IgD-negative memory B cell (primary cell): ENCODE data around the gene APP. TPM values are rescaled to one million over a fixed set of nuclear protein-coding genes. Genes with fewer than 3 reads are reported as not detected.
"Not testable (repeated sequence)": the region's sequence is repeated elsewhere in the genome, so short reads cannot be mapped to it uniquely, and the experiment has no call there.

Experiments used
- H3K27ac Mint-ChIP-seq, 3 donors: one replicate each; pipeline ENCODE4 v1.8.0; 2020 to 2022; ENCODE audit warnings: mild to moderate bottlenecking in 3 of 3, mixed read lengths in 3 of 3, moderate library complexity in 1 of 3
- H3K27me3 Mint-ChIP-seq: one replicate; pipeline ENCODE4 v1.8.0; 2021; ENCODE audit warnings: mixed read lengths
- H3K36me3 Mint-ChIP-seq: one replicate; pipeline ENCODE4 v1.8.0; 2020; ENCODE audit warnings: mild to moderate bottlenecking, mixed read lengths
- H3K4me1 Mint-ChIP-seq, 3 donors: one replicate each; pipeline ENCODE4 v1.8.0; 2020 to 2022; ENCODE audit warnings: mixed read lengths in 3 of 3, mild to moderate bottlenecking in 1 of 3
- H3K4me3 Mint-ChIP-seq, 4 donors: one replicate each; pipeline ENCODE4 v1.8.0; 2020 to 2022; ENCODE audit warnings: mild to moderate bottlenecking in 4 of 4, mixed read lengths in 4 of 4, moderate library complexity in 3 of 4
- H3K9me3 Mint-ChIP-seq, 3 donors: one replicate each; pipeline ENCODE4 v1.8.0; 2020 to 2021; ENCODE audit warnings: mixed read lengths in 3 of 3, mild to moderate bottlenecking in 1 of 3
- polyA plus RNA-seq: library from polyadenylated mRNA; unstranded; fragments of 300-500 nt; fragmentation: Illumina TruSeq; gene quantifications from one replicate; pipeline ENCODE4 v1.2.3, GENCODE V29; 2021

The APP gene
- polyA plus RNA-seq, 1 donor from 2014 or later = 12.5 TPM

DNA sequence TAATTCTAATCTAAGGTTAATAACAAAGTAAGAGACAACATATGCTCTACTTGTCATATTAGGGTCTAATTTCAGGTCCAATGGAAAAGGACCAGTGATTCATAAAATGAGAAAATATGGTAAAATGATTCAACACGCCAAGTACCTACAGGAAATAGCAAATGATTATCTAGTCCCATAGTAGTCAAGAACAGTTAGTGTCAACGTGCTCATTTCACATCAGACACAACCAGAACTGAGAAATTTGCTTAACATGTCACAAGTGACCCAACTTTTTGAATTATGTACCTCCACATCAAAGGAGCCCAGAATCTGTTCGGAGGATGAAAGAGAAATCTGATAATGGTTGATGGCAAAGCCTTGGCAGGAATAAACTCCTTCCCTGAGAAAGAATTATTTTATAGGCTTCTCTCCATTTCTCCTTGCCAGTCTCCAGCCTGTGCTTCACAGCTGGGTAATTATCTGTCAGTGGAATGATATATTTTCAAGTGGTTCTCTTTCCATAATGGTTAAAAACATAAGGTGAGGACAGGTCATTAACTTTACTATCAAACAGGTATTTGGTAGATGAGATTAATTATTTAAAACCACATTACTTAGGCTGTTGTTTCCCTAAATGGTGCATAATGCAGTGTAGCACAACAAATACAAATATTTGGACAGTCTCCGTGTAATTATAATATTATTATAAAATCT, 83.2 kb downstream of the APP start:
- Mint-ChIP-seq H3K27me3 (no peaks in the 10 kb centered on the region), H3K27ac (no peak overlapping the region), H3K36me3 (peaks cover 6% of the 10 kb centered on the region), H3K4me1 (peaks cover 4 to 10% (median 5%) of the 10 kb centered on the region in 3 donors), H3K9me3 (peaks cover 0 to 2% (median 0%) of the 10 kb centered on the region in 3 donors), H3K4me3 (no peak overlapping the region)

DNA sequence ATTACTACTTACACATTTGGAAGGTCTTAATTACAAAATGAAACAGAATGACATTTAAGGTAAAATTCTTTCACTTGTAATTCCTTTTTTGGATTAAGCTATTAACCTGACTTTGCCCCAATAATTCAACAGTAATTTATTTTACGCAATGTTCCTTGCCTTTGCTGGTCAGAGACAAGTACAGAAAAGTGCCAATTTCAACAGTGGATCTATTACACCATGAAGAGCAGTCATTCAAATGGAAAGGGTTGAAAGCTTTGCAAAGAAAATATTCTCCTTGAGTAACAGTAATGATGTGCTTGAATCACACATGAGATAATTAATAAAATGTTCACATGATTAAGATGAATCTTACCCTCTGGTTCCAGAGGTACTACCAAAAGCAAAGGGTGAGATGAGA, 84.7 kb downstream of the APP start:
- H3K9me3 Mint-ChIP-seq = peaks cover 0 to 2% (median 0%) of the 10 kb centered on the region in 3 donors
- H3K4me3 Mint-ChIP-seq = no peak overlapping the region
- peaks cover 4 to 9% (median 5%) of the 10 kb centered on the region in 3 donors for H3K4me1 Mint-ChIP-seq
- H3K27ac Mint-ChIP-seq = no peak overlapping the region
- peaks cover 6% of the 10 kb centered on the region for H3K36me3 Mint-ChIP-seq
- no peaks in the 10 kb centered on the region for H3K27me3 Mint-ChIP-seq

DNA sequence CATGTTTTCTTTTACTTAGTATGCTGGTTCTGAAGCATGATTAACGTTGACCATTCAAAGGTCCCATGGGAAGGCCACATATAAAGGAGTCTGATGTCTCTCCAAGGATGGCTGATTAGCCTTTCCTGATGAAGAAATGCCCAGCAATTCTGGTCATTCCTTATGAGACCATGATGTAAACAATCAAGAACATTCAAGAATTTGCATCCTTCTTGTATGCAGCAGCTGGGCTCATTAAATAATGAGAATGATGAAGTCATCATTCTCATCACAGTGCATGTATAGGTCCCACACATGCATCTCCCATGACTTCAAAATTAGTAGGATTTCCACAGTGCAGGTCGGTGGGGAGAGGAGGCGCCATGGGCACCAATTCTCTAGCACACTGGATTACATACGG, 85.4 kb downstream of the APP start:
- Mint-ChIP-seq H3K27me3 (no peaks in the 10 kb centered on the region), H3K4me1 (peaks cover 4 to 9% (median 5%) of the 10 kb centered on the region in 3 donors), H3K4me3 (no peak overlapping the region), H3K9me3 (peaks cover 0 to 2% (median 0%) of the 10 kb centered on the region in 3 donors), H3K27ac (no peak overlapping the region), H3K36me3 (peaks cover 4% of the 10 kb centered on the region)

DNA sequence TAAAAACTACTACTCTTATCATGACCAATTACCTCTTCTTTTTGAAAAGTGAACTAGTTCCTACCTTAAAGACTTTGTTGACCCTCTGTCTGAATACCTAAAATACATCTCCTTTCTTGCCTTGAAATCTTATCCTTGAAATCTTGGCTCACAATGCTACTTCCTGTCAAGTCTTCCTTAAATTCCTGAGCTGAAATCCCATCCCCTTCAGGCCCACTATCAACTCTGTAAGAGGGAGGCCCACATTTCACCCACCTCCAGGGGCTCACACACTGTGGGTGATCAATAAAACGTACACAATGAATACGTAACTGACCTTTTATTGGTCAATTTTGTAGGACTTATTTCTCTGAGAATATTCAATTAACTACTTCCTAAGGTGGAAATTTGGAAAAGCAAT, 88.0 kb downstream of the APP start:
- Mint-ChIP-seq H3K4me3 (no peak overlapping the region), H3K27ac (no peak overlapping the region), H3K4me1 (peaks cover 4 to 9% (median 5%) of the 10 kb centered on the region in 3 donors), H3K36me3 (peaks cover 1% of the 10 kb centered on the region), H3K27me3 (no peaks in the 10 kb centered on the region), H3K9me3 (peaks cover 0 to 2% (median 0%) of the 10 kb centered on the region in 3 donors)

DNA sequence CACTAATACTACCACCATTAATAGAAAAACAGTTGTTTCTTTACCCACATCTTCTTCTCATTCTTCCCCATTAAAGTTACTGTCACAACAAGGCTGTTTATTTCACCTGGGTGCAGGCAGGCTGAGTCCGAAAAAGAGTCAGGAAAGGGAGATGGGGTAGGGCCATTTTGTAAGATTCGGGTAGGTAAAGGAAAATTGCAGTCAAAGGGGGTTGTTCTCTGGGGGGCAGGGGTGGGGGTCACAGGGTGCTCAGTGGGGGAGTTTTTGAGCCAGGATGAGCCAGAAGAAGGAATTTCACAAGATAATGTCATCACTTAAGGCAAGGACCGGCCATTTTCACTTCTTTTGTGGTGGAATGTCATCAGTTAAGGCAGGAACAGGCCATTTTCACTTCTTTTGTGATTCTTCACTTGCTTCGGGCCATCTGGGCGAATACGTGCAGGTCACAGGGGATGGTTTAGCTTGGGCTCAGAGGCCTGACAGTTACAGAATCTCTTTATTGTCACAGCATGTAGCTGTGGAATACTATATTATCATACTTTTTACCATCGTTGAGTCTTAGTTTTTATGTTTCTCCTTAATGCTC, 89.3 kb downstream of the APP start:
- not testable (repeated sequence) for H3K4me3 Mint-ChIP-seq, H3K27me3 Mint-ChIP-seq, H3K27ac Mint-ChIP-seq, H3K9me3 Mint-ChIP-seq, H3K4me1 Mint-ChIP-seq, H3K36me3 Mint-ChIP-seq

DNA sequence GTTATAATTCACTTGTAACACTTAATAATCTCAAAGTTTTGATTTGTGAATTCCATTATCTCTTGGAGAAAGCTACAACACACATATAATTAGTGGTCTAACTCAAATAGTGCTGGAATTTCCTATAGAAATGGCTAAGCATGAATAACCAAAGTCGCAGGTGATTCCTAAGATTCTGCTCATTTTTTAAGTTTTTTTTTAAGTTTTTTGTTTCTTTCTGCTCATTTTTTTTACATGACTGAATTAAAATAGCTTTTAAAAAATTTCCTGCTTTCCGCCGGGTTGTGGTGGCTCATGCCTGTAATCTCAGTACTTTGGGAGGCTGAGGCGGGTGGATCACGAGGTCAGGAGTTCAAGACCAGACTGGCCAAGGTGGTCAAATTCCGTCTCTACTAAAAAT, 90.4 kb downstream of the APP start:
- no peak overlapping the region for H3K4me3 Mint-ChIP-seq
- no peaks in the 10 kb centered on the region for H3K27me3 Mint-ChIP-seq

DNA sequence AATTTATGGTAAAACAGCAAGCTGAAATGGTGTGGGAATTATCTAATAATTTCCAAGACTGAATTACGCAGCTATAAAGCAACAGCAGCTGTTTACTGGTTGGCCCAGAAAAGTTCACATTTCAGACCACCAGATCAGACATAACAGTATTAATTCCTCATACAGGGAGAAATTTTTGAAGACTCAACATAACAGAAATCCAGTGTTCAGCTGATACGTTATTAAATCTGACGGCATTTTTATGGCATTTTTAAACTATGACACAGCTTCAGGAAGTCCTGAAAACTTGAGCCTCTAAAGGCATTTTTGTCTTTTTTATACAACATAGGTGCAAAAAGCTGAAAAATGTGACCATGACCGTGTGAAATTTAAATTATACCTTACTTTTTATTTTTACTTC, 91.2 kb downstream of the APP start:
- Mint-ChIP-seq H3K27ac (no peak overlapping the region), H3K4me3 (no peak overlapping the region), H3K27me3 (no peaks in the 10 kb centered on the region), H3K36me3 (no peaks in the 10 kb centered on the region), H3K4me1 (peaks cover 3 to 8% (median 4%) of the 10 kb centered on the region in 3 donors), H3K9me3 (no peaks in the 10 kb centered on the region)

More for the DNA sequence above, 90.4 kb downstream of the APP start:
- H3K27ac Mint-ChIP-seq = no peak overlapping the region
- no peaks in the 10 kb centered on the region for H3K9me3 Mint-ChIP-seq
- no peaks in the 10 kb centered on the region for H3K36me3 Mint-ChIP-seq
- H3K4me1 Mint-ChIP-seq = peaks cover 3 to 8% (median 4%) of the 10 kb centered on the region in 3 donors

DNA sequence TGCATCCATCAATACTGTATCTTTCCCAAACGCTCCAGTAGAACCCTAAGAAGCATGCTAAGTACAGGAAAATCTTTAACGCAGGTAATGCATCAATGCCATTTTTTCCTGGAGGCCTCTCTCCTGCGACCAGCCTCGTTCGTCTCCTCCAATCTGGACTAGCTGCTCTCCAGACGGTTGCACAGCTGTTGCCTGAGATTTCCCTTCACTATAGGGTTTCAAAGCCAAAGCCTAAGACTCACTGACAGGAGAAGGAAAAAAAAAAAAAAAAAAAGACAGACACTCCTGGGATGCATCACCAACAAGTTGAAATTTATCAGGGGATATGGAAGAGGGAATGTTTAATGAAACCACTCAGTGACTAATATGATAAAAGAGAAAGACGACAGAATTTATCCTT, 93.0 kb downstream of the APP start:
- Mint-ChIP-seq H3K4me3 (no peak overlapping the region), H3K4me1 (no peaks in the 10 kb centered on the region), H3K27ac (peak overlapping the region in 2 of 3 donors; percentile 69 to 92)

DNA sequence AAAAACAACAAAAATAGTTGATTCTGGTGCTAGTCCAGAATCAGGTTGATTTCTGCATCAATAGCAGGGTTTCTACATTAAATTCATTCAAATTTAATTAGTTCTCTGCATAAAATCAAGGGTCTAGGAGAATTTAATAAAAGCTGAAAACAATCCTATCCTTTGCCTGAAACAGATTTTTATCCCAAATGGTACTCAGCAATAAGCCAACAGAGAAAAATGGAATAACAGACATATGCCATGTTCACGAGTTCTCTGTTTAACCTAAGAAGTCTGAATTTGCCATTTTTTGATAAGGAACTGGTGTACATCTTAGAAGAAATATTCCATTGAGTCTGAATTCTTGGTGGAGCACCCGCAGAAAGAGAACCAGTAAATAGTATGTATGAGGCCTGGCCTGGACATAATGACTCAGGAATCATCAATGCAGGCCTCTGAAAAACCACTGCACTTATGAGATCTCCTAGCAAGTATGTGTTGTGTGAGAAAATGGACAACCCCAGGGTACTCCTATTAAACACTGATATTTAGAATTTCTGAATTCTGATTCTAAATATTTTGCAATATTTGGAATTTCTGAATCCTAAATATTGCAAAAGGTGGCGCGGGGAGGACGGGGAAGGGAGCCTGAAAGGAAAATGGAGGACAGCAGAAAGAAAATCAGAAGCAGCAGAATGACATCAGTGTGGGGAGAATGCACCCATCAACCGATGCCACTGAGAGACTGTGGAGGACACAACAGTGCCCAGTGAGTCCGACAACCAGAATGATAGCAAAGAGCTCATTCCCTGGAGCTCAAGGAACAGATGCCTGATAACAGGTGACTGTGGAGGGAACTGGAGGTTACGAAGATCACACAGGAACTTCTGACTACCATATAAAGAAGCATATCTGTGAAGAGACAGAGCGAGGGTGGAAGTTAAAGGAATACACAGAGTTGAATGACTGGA, 97.6 kb downstream of the APP start:
- Mint-ChIP-seq H3K4me1 (peaks cover 11 to 18% (median 17%) of the 10 kb centered on the region in 3 donors), H3K4me3 (no peak overlapping the region), H3K27me3 (no peaks in the 10 kb centered on the region), H3K36me3 (no peaks in the 10 kb centered on the region), H3K9me3 (no peaks in the 10 kb centered on the region), H3K27ac (peak overlapping the region in 1 of 3 donors; percentile 41)

More for the DNA sequence above, 93.0 kb downstream of the APP start:
- H3K36me3 Mint-ChIP-seq = no peaks in the 10 kb centered on the region
- H3K27me3 Mint-ChIP-seq = no peaks in the 10 kb centered on the region
- H3K9me3 Mint-ChIP-seq = no peaks in the 10 kb centered on the region

DNA sequence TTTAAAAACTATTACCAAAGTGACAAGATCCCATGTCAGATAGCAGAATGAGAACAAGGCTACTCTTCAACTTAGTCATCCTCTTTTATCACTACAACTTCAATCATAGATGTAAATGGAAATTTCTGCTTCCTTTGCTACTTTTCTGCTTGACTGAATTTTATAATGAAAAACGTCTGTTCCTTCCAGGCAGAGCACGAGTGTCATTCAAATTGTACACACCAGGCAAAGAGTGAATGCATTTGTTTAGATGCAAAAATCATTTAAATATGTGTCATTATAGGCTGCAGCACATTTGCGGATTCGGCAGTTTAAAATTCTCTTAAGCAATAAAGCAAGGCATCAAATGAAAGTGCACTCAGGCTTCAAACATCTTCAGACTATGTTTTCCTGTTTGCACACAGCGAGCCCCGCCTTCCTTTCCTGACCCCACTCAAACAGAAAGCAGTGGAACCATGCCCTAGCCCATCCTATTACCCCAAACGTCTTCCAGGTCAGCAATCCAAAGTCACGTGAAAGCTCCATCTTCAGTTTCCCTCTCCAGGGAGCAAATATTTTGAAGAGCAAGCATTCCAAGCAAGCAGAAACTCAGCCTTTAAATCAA, 99.6 kb downstream of the APP start:
- Mint-ChIP-seq H3K27me3 (no peaks in the 10 kb centered on the region), H3K4me3 (peak overlapping the region; percentile 52 to 91 (median 84)), H3K9me3 (no peaks in the 10 kb centered on the region), H3K4me1 (peaks cover 11 to 18% (median 17%) of the 10 kb centered on the region in 3 donors), H3K36me3 (no peaks in the 10 kb centered on the region), H3K27ac (peak overlapping the region in 2 of 3 donors; percentile 26 to 80)

DNA sequence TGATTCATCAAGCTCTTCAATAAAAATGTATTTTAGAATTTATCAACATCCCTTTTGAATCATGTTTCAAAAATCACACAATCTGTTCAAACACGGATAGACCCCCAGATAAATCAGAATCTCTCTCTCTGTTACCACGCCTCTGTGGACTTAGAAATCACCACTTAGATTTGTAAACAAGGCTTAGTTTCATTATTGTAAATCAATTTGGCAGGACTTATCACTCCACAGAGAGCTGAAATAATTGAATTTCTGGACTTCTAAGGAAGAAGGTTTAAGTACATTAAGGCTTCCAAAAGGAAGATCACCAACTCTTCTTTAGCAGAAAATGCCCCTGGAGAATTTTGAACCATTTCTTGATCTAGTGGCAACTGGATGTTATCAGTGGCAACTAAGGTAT, 100.4 kb downstream of the APP start:
- H3K4me3 Mint-ChIP-seq = peak overlapping the region in 1 of 4 donors; percentile 91
- no peak overlapping the region for H3K27ac Mint-ChIP-seq
- no peaks in the 10 kb centered on the region for H3K27me3 Mint-ChIP-seq
- no peaks in the 10 kb centered on the region for H3K36me3 Mint-ChIP-seq
- no peaks in the 10 kb centered on the region for H3K9me3 Mint-ChIP-seq
- peaks cover 11 to 19% (median 18%) of the 10 kb centered on the region in 3 donors for H3K4me1 Mint-ChIP-seq

DNA sequence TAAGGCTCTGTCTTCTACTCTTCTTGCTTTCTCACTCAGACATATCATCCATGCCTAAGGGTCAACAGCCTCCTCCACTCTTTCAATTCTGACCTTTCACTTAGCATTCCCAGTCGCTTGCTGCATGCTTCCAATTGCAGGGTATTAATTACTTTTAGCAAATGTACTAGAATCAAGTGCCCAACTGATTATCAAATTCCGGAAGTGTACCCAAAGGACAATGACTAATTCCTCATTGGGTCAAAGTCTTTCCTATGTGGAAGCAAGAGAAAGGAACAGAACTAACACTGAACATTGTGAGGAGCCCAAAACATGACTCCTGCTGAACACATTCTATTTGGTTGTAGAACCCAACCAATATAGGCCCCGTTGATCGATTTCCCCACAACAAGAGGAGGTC, 101.8 kb downstream of the APP start:
- no peaks in the 10 kb centered on the region for H3K27me3 Mint-ChIP-seq
- no peaks in the 10 kb centered on the region for H3K36me3 Mint-ChIP-seq
- peaks cover 11 to 19% (median 18%) of the 10 kb centered on the region in 3 donors for H3K4me1 Mint-ChIP-seq
- H3K4me3 Mint-ChIP-seq = no peak overlapping the region
- peak overlapping the region in 1 of 3 donors; percentile 1 for H3K27ac Mint-ChIP-seq
- H3K9me3 Mint-ChIP-seq = no peaks in the 10 kb centered on the region

DNA sequence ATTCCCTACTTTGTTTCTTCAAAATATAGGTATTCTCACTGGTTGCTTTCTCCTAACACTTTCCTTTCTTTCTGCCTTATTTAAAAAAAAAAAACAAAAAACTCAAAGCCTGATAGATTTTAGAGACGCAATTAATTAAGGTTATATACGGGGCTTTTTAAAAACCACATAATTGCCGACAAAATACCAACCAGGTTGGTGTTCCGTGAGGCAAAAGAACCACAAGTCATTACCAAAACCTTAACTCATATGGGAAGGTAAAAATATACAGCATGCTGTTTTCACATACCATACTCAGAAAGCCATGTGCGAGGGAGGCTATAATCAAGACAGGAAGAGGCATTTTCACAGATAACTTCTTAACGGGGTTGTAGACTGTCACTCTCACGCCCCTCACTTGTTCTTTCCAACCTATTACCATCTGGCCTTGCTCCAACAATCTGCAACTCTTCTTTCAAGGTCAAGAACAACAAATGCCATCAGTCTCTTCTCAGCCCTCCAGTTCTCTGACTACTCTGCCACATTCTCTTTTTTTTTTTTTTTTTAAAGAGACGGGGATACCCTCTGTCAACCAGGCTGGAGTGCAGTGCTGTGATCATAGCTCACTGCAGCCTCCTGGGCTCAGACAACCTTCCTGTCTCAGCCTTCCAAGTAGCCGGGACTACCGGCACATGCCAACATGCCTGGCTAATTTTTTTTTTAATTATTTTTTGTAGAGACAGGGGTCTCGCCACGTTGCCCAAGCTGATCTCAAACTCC, 102.6 kb downstream of the APP start:
- Mint-ChIP-seq H3K4me1 (peaks cover 11 to 19% (median 18%) of the 10 kb centered on the region in 3 donors), H3K36me3 (no peaks in the 10 kb centered on the region), H3K4me3 (no peak overlapping the region), H3K27ac (no peak overlapping the region), H3K9me3 (no peaks in the 10 kb centered on the region), H3K27me3 (no peaks in the 10 kb centered on the region)

DNA sequence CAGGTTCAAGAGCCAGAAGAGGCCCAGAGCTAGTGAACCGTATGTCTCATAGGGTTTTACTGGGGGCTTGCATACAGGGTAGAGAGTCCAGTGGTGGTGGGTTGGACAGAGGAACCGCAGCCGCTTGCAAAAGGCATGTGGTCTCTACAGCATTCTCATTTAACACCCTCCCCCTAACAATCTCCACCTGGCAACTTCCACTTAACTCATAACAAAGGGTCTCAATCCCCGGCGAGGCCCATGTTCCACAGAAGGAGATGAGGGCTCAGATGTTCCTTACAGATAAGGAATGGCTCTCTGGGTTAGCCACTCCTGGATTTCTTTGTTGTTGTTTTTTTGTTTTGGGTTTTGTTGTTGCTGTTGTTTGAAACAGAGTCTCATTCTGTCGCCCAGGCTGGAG, 106.1 kb downstream of the APP start:
- no peak overlapping the region for H3K27ac Mint-ChIP-seq
- no peaks in the 10 kb centered on the region for H3K9me3 Mint-ChIP-seq
- H3K27me3 Mint-ChIP-seq = no peaks in the 10 kb centered on the region
- no peaks in the 10 kb centered on the region for H3K36me3 Mint-ChIP-seq
- peaks cover 0 to 7% (median 5%) of the 10 kb centered on the region in 3 donors for H3K4me1 Mint-ChIP-seq
- no peak overlapping the region for H3K4me3 Mint-ChIP-seq
